ENCODE results near the gene TAC4. TPM values are rescaled to one million over a fixed set of nuclear protein-coding genes. Genes with fewer than 3 reads are reported as not detected.
A peak's percentile ranks its signal among the peaks of the same experiment; 100 is the strongest.

TAC4 gene
- total and polyA plus RNA-seq, 2 experiments from 2014 or later, result not detected

- H3K4me1 ChIP-seq (ENCODE audit: insufficient read depth), result no peaks in the 10 kb centered on the region
- H3K9me2 ChIP-seq (replicated peaks; ENCODE audit: insufficient read depth), result no peaks in the 10 kb centered on the region
- no peak overlapping the region for H3K27ac ChIP-seq
- H3K36me3 ChIP-seq (replicated peaks; ENCODE audit: insufficient read depth, low read depth), result no peaks in the 10 kb centered on the region
- no peak overlapping the region for H3K4me3 ChIP-seq
- H3K4me2 ChIP-seq, result no peak overlapping the region
- no peaks in the 10 kb centered on the region for H3K9me3 ChIP-seq (ENCODE audit: low read depth)
- TF ChIP-seq CTCF (IDR thresholded peaks at IDR 0.05; ENCODE audit: poor library complexity), result peak; percentile 93
- no peak for TF ChIP-seq EZH2phosphoT487 (IDR thresholded peaks at IDR 0.05; ENCODE audit: low read depth, severe bottlenecking, unreplicated experiment)
- H3K79me2 ChIP-seq, result no peaks in the 10 kb centered on the region
- H2AFZ ChIP-seq, result no peak overlapping the region
- WGBS (ENCODE audit: low lambda C conversion rate, missing lambda C conversion rate), result 42% methylated on average over 16 of the region's 16 CpGs
- no peaks in the 10 kb centered on the region for H3K27me3 ChIP-seq
- DNase-seq (ENCODE audit: low spot score), result peak; percentile 84
- H4K20me1 ChIP-seq (ENCODE audit: insufficient read depth, poor library complexity, severe bottlenecking), result no peaks in the 10 kb centered on the region
These were observed 13.4 kb upstream of the TAC4 start for GRCh38 chr17:49861150-49861884.

- Histone ChIP-seq H3K9me3 (ENCODE audit: low read depth) (no peaks in the 10 kb centered on the region), H3K79me2 (no peaks in the 10 kb centered on the region), H4K20me1 (ENCODE audit: insufficient read depth, poor library complexity, severe bottlenecking) (no peaks in the 10 kb centered on the region), H3K9me2 (replicated peaks; ENCODE audit: insufficient read depth) (no peaks in the 10 kb centered on the region), H3K27ac (no peak overlapping the region), H2AFZ (no peak overlapping the region), H3K4me3 (no peak overlapping the region), H3K4me1 (ENCODE audit: insufficient read depth) (no peaks in the 10 kb centered on the region), H3K36me3 (replicated peaks; ENCODE audit: insufficient read depth, low read depth) (no peaks in the 10 kb centered on the region), H3K4me2 (no peak overlapping the region), H3K27me3 (no peaks in the 10 kb centered on the region)
- DNase-seq (ENCODE audit: low spot score), result no peak
- TF ChIP-seq CTCF (IDR thresholded peaks at IDR 0.05; ENCODE audit: poor library complexity), result peak; percentile 18
- TF ChIP-seq EZH2 (IDR thresholded peaks at IDR 0.05; ENCODE audit: borderline replicate concordance), result no peak
- WGBS (ENCODE audit: low lambda C conversion rate, missing lambda C conversion rate), result 67% methylated on average over 20 of the region's 20 CpGs
These were observed 12.4 kb upstream of the TAC4 start for GRCh38 chr17:49859991-49860953.

- no peak for DNase-seq (ENCODE audit: low spot score)
- no peaks in the 10 kb centered on the region for H3K36me3 ChIP-seq (replicated peaks; ENCODE audit: insufficient read depth, low read depth)
- TF ChIP-seq EZH2phosphoT487 (IDR thresholded peaks at IDR 0.05; ENCODE audit: low read depth, severe bottlenecking, unreplicated experiment) (no peak), CTCF (IDR thresholded peaks at IDR 0.05; ENCODE audit: poor library complexity) (no peak), EZH2 (IDR thresholded peaks at IDR 0.05; ENCODE audit: borderline replicate concordance) (no peak)
- H3K4me3 ChIP-seq, result no peak overlapping the region
- no peaks in the 10 kb centered on the region for H3K4me1 ChIP-seq (ENCODE audit: insufficient read depth)
- no peak overlapping the region for H2AFZ ChIP-seq
- no peaks in the 10 kb centered on the region for H3K79me2 ChIP-seq
- no peaks in the 10 kb centered on the region for H4K20me1 ChIP-seq (ENCODE audit: insufficient read depth, poor library complexity, severe bottlenecking)
- 89% methylated on average over 6 of the region's 6 CpGs for WGBS (ENCODE audit: low lambda C conversion rate, missing lambda C conversion rate)
- no peaks in the 10 kb centered on the region for H3K9me3 ChIP-seq (ENCODE audit: low read depth)
- no peak overlapping the region for H3K27ac ChIP-seq
- no peaks in the 10 kb centered on the region for H3K9me2 ChIP-seq (replicated peaks; ENCODE audit: insufficient read depth)
- H3K4me2 ChIP-seq, result no peak overlapping the region
- H3K27me3 ChIP-seq, result peaks cover 10% of the 10 kb centered on the region
These were observed 10.9 kb upstream of the TAC4 start for GRCh38 chr17:49858796-49859195.

Measured in hepatocyte (in vitro differentiated cells).